ENCODE results near the gene CARS2.
"Not testable (repeated sequence)": the region's sequence is repeated elsewhere in the genome, so short reads cannot be mapped to it uniquely, and the experiment has no call there.

The CARS2 gene

GRCh38 chr13:110620596-110620995 is 85.3 kb downstream of the CARS2 start:
- no peak for DNase-seq

DNA sequence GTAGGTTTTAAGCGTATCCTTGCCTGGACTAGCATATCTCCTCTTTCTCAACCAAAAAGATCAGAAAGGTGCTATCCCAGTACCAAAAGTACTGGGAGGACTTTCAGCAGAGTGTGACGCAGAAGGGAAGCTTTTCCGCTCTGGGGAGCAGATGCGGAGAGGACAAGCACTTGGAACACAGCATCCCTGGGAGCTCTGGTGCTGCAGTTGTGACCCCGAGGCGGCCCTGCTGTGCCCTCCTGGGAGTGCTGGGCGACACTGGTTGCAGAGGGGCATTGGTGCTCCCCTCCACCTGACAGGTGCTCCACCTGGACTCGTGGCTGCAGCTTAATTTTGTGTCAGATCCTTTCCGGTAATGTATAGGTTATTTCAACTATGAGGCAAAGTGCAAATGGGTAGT is 87.1 kb downstream of the CARS2 start:
- no peak for DNase-seq

DNA sequence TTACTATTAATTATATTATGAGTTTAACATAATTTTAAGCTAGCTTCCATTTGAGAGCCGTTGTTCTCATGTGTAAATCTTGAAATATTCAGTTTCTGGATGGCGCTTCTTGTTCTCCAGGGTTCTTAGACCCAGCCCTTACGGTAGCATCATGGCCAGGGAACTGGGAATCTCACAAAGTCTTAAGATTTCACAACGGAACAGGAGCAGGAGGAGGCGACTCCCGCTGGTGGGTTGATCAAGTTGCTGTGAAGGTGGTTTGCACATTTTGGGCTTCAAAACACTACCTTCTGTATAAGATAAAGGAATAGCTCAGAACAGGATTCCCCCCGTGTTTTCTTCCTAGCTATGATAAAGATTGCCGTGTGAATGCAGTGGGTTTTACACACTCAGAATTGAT is 87.7 kb downstream of the CARS2 start:
- no peak for DNase-seq

GRCh38 chr13:110617321-110618072 is 88.4 kb downstream of the CARS2 start:
- no peak for DNase-seq

DNA sequence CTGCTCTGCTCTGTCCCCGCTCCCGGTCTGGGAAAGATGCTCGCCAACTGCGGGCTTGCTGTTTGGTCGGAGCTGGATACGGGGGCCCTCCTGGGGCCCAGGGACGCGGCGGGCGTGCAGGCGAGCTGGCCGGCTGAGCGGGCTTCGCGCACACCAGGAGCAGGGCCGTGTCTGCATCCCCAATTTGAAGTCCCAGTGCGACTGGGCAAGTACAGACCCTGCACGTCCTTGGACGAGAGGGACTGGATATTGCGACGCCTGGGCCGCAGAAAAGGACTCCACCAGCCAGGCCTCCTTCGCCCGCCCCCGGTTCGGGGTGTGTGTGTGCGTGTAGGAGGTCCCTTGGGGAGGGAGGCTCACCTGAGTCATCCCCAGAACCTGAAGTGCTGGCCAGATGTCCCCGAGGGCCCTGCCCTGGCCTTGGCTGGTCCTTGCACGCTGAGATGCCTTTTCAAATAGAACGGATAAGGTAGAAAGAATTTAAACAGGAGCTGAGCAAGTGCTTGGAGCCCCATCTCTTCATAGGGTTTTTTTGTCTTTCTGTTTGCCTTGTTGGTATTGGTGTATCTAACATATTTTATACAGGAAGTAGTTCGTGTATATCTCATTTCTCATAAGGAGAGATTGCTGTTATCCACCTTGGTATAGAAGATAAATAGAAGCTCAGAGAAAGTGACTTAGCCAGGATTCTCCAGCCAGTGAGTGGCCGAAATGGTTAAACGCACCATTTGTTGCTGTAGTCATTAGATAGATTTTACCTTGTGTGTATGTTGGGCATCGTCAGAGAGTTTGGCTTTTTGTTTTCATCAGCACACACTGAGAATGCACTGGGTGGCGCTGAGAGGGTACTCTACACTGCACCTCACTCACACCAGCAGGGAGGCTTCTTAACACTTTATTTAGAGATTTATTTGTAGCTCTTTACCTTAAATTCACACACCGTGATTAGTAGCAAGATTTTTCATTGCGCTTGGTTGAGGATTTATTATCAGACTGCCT is 89.5 kb downstream of the CARS2 start:
- peak in 4 of 56 donors; percentile 3 to 50 (median 32) for DNase-seq

DNA sequence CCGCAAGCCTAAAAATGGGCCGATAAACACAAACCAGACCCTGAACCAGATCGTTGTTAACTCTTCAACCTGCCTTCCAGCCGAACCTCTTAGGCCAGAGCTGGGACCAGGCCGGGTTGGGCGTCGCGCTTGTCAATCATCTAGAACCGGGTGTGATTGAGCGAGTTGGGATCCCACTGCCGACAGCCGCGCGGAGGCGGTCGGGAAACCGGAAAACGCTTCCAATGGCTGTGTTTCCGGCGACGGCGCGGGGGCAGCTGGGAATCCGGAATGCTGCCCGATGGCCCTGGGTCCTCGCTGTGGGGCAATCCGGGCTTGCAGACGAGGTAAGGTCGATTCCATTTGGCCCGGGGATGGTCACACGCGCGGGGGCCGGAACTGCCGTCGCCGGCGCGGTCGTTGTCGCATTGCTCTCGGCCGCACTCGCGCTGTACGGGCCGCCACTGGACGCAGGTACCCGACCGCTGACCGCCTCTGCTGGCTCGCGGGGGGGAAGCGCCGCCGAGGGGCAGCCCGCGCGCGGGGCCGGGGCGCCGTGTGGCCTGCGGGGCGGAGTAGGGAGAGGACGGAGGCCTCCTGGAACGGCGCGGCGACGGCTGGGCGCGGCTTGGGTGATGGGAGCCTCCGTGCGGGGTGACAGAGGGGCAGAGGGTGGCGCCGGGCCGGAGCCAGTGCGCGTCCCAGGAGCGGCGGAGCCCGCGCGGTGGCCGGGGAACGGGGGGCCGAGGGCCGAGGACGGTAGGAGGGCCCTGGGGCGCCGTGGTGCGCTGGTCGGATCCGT is 90.4 kb downstream of the CARS2 start, which contains the start of gene NAXD:
Gene NAXD (plus strand): TSS at position 224 of the 781 bp plus-strand sequence. CDS start 57 bp downstream, at position 281.
- DNase-seq, result peak; percentile 41 to 97 (median 91)

- DNase-seq, result peak in 1 of 56 donors; percentile 47
Measured at GRCh38 chr13:110615005-110615321, 91.0 kb downstream of the CARS2 start.

DNA sequence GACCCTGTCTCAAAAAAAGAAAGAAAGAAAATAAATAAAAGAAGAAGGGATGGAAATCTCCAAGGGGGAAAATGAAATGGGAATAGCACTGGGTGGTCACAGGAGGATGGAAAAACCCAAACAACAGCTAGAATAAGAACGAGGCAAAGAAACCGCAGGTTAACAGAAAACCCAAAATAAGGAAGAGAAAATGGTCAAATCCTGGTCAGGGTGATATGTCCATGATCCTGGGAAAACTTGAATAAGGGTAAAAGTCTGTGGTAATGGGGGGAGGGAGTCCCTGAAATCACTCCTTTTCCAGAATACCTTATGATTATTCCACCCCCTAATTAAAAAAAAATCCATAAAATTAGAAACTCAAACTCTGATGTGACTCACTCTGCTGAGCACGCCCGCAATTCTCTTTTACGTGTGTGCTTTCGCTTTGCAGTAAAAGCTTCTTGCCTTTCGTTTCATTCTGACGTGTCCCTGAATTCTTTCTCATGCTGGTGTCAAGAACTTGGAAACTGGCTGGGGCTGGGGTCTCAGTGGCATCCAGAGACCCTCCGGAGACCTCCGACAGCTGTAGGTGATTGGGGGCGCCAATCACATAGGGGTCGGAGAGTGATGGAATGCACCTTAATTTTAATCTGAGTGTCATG is 94.8 kb downstream of the CARS2 start:
- peak in 11 of 56 donors; percentile 9 to 63 (median 34) for DNase-seq

DNA sequence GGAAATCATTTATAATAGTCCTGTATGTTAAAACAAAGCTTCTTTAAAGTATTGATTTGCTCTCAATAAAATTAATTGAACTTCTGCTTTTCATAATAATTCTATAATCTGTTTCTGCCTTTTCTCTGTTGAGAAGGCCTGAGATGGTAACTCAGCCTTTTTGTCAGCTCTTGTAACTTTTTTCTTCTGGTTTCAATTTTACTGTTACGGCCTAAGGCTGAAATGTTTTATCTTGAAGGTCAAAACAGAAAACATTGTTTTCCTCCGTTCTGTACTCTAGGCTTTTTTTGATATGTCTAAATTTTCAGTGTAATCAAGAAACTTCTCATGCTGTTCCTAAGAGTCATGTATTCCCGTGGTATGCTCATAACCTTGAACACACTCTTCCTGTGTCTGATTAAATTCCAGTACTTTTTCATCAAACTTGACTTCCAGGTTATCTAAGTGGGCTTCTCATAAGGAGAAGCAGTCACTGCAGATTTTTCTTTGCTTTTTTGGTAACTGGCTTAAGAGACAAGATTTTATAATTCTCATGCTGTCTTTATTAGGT is 98.2 kb downstream of the CARS2 start:
- DNase-seq, result no peak

DNA sequence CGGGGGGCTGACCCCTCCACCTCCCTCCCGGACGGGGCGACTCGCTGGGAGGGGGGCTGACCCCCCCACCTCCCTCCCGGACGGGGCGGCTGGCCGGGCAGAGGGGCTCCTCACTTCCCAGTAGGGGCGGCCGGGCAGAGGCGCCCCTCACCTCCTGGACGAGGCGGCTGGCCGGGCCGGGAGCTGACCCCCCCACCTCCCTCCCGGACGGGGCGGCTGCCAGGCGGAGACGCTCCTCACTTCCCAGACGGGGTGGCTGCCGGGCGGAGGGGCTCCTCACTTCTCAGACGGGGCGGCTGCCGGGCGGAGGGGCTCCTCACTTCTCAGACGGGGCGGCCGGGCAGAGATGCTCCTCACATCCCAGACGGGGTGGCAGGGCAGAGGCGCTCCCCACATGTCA is 99.6 kb downstream of the CARS2 start:
- DNase-seq, result not testable (repeated sequence)

DNA sequence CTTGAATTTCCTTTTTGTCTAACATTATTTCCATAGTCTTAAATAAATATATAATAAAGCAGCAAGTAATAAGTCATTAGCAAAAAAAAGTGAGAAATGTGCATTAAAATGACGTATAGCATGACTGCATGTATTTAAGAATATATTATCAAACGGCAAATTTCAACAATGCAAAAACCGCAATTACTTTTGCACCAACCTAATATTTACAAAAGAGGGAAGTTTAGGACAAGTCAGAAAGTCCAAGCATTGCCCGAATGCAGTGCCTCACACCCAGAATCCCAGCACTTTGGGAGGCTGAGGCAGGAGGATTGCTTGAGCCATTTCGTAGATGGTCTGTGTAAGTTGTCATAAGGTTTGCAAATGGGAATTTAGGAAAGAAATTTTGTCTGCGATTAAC is 100.8 kb downstream of the CARS2 start:
- no peak for DNase-seq

DNA sequence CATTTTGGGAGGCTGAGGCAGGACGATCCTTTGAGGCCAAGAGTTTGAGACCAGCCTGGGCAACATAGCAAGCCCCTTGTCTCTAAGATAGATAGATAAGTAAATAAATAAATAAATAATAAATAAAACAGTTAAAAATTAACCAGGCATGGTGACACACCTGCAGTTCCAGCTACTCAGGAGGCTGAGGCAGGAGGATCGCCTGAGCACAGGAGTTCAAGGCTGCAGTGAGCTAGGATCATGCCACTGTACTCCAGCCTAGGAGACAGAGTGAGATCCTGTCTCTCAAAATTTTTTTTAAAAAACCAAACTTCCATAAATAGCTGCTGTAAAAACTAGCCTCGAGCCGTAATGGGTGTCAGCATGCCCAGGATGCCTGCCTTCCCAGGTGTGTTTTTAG is 104.9 kb downstream of the CARS2 start:
- no peak for DNase-seq

- DNase-seq, result no peak
Measured at GRCh38 chr13:110600261-110600819, 105.6 kb downstream of the CARS2 start.

GRCh38 chr13:110597041-110597689 is 108.8 kb downstream of the CARS2 start:
- no peak for DNase-seq

DNA sequence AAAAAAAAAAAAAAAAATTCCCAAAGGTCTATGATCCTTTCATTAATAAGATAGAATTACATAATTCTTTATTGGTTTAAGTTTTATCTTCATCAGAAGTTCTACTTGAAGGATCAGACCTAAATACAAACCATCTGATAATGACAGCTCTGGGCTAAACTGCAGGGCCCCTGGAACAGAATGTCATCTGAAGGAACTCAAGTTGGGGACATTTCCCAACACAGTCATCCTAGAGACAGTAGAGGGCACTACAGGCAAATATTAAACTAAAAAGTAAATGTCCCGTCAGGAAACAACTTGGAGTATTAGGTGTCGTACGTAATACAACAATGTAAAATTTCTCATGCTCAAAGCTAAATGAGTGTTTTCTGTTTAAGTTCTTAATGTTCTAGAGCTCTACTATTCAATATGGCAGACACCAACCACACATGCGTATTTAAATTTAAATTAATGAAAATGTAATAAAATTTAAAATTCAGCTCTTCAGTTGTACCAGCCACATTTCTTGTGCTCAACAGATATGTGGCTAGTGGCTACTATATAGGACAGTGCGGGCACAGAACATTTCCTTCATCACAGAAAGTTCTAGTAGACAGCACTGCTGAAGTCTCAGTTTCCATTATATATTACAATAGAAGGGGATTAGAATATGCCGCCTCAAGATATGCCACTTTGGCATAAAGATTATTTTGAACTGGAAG is 112.3 kb downstream of the CARS2 start:
- DNase-seq, result peak in 2 of 56 donors; percentile 4 to 11

GRCh38 chr13:110592665-110593064 is 113.3 kb downstream of the CARS2 start:
- no peak for DNase-seq

Data from nucleus accumbens (tissue), 56 donors.